Keratinocyte (primary cell): Measurements from ENCODE around the gene ANKRD61.

ENCODE experiments used
- CTCF ChIP-seq, 3 experiments: IDR thresholded peaks in 1 of 3; conservative IDR thresholded peaks in 1 of 3; optimal IDR thresholded peaks in 1 of 3; 2 replicates in 2 of 3; 3 replicates in 1 of 3; pipeline versions ENCODE3 to v1.5.1; 2011; ENCODE audit warnings: low read length in 3 of 3, mild to moderate bottlenecking in 3 of 3, moderate library complexity in 2 of 3, control low read depth in 1 of 3, inconsistent platforms in 1 of 3; ENCODE audit not compliant: insufficient read depth in 2 of 3; ENCODE audit errors: extremely low read depth in 1 of 3
- EZH2 ChIP-seq: IDR thresholded peaks from one replicate; pipeline ENCODE4 v1.6.1; 2012; ENCODE audit warnings: inconsistent platforms, mild to moderate bottlenecking, low read length, moderate library complexity

GRCh38 chr7:6028563-6028962 lies 2.6 kb upstream of the ANKRD61 start:
- TF ChIP-seq CTCF (optimal IDR thresholded peaks at IDR 0.05 in 1 of 3, IDR thresholded peaks at IDR 0.05 in 1 of 3, conservative IDR thresholded peaks at IDR 0.05 in 1 of 3; ENCODE audit: extremely low read depth in 1 of 3, insufficient read depth in 2 of 3, low read length in 3 of 3), result no peak
- TF ChIP-seq EZH2, result no peak
